Stimulated activated CD4-positive, alpha-beta T cell treated with anti-CD3 and anti-CD28 coated beads, Interleukin-12 subunit alpha, Interleukin-12 subunit beta, amount 100 ng/mL, for 4 hours (primary cell): Measurements from ENCODE around the gene EFEMP1.

ENCODE experiments used
- DNase-seq: peaks from one replicate; pipeline ENCODE4 v3.0.0-alpha.2; 2020

Gene EFEMP1

DNA sequence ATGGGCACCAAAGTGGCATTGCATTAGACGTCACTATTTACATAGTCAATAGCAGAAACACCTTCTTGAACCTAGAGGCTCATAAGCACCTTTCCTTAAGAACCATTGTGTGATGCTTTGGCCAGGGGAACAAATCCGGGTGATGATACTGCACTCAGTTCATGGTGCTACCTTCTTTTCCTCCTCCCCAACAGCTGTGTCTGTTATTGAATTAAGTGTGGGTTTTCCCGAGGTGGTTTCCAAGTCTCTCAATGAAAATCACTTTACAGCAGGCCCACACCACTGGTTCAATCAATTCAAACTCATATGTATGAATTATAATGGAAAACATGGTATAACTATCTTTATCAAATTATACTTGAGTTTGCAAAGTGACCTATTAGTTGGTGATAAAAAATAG is 9.3 kb upstream of the EFEMP1 start:
- no peak for DNase-seq

DNA sequence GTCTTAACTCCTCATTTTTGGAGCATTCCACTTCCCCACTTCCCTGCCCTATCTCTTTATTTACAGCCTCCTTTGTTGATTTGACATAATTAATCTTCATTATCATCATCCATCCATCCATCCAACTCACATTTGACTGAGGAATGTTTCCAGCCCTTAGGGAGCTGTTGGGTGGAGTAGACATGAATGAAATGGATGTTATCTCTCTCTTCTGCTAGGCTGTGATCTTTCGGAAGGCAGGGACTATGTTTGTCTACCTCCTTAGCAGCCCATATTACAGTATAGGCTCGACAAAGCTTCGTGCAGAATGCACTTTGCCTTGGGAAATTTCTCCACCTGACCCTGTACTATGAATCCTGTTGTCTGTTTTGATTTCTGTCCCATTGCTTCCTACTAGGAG is 7.7 kb upstream of the EFEMP1 start:
- no peak for DNase-seq

- DNase-seq, result no peak
Measured at GRCh38 chr2:55929476-55929875, 5.9 kb upstream of the EFEMP1 start.

- DNase-seq, result no peak
Measured at GRCh38 chr2:55926974-55927373, 3.4 kb upstream of the EFEMP1 start.

DNA sequence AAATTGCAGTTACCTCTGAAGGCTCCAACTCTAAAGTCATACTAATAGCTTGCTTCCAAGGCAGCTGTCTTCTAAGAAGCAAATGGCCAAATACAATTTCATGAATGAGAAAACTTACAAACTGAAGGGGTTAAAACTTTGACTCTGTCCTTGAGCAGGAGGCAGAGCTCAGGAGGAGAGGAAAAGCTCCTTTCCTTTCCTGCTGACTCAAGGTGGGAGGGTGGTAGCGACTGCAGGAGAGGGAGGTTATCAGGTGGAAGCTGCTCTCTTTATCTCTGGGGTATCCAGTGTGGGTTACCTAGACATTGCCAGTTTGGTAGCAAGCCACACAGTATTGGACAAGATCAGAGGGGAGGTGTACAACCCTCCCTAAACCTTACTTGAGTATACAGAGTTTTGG is 2.7 kb upstream of the EFEMP1 start:
- no peak for DNase-seq

GRCh38 chr2:55923982-55924321 is 370 bp upstream of the EFEMP1 start:
- no peak for DNase-seq

- DNase-seq, result no peak
Measured at GRCh38 chr2:55922291-55922907, 1.2 kb downstream of the EFEMP1 start.

- DNase-seq, result no peak
Measured at GRCh38 chr2:55919574-55919973, 4.0 kb downstream of the EFEMP1 start.

DNA sequence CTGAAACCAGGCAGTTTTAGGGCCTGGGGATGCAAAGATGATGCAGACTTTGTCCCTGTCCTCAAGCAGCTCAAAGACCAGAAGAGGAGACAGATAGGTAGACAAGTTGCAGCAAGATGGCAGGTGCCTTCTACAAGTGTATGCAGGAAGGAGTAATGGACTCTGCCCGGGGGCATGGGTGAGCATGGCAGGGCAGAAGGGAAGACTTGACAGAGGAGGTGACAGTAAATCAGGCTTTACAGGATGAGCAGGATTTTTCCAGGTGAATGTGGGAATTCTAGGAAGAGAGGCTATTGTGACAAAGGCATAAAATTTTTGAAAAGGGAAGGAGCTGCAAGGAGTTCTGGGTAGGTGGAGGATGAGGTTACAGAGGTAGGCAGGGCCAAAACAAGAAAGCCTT is 4.7 kb downstream of the EFEMP1 start:
- DNase-seq, result no peak

GRCh38 chr2:55917713-55918390 is 5.7 kb downstream of the EFEMP1 start:
- no peak for DNase-seq

GRCh38 chr2:55917117-55917516 is 6.5 kb downstream of the EFEMP1 start:
- DNase-seq, result no peak

DNA sequence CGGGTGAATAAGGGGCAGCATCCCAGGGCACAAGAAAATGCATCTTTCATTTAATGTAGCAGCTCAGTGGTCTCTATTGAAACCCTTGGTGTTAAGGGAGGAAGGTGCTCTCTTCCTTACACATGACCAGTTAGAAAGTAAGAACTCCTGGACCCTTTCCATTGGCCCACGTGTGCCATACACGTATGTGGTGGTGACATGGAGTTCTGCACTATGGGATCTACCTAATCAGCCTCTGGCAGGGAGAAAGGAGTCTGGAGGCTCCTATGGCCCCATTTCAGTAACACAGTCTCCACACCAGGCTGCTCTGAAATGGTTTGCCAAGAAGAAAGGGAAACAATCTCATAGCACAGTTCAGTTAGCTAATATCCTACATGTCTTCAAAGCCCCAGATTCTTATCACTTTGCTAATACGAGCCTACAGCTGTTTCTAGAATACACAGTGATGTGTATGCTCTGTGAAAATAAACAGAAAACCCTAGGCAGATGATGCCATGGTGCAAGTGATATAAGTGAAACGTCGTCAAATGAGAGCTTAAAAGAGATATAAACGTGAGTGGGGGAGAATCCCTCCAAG is 7.0 kb downstream of the EFEMP1 start:
- no peak for DNase-seq

DNA sequence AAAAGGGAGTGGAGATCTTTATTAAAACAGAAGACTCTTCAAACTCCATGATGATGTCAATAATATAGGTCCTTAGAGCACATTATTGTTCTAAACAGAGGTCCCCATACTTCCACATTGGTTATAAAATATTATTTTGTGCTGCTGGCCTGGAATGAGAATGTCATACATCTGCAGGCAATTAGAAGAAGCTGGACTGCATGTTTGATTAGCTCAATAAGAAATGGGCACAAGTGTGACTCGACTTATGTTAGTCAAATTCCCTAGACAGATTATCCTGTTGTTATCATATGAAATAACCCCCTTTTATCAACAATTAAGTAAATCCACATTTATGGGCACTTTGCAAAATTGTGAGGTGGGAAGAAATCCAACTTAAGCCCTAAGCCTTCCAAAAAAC is 8.8 kb downstream of the EFEMP1 start:
- no peak for DNase-seq

- no peak for DNase-seq
Measured at GRCh38 chr2:55912926-55913325, 10.7 kb downstream of the EFEMP1 start.

DNA sequence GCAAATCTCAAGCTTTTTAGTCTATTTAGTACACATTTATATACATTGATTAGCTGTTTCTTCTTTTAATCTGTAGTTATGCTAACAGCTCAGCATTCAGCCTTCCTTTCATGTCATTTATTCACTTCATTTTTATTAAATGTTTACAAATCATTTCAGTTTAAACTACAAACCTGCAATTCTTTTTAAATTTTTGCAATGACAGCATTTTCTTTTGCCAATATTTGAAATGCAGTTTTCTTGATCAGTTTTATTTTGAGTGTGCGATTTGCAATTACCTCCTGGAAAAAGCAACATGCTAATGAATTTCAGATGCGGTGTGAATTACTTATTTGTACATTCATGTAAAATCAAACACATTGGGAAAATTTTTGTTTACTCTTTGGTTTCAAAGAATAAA is 13.5 kb downstream of the EFEMP1 start:
- no peak for DNase-seq

- no peak for DNase-seq
Measured at GRCh38 chr2:55907686-55908085, 15.9 kb downstream of the EFEMP1 start.

DNA sequence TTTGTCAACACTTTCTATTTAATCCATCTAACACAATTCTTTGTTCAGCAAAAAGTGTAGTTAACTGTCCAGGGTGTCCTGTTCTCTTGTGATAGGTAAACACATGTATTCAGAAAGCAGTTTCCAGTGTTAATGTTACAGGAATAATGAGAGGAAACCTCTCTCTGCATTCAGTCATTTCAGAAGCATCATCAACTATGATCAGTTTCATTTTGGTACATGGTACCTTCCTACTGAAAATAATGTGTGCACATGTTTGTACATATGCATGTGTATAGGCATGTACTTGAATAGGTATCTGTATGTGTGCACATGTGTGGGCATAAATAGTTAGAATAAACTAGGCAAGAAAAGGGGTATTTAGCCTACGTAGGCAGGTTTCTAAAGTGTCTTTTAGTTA is 16.6 kb downstream of the EFEMP1 start:
- no peak for DNase-seq

- no peak for DNase-seq
Measured at GRCh38 chr2:55903727-55904126, 19.9 kb downstream of the EFEMP1 start.

- no peak for DNase-seq
Measured at GRCh38 chr2:55902971-55903370, 20.6 kb downstream of the EFEMP1 start.

- DNase-seq, result no peak
Measured at GRCh38 chr2:55902429-55902828, 21.2 kb downstream of the EFEMP1 start.

- no peak for DNase-seq
Measured at GRCh38 chr2:55901941-55902340, 21.6 kb downstream of the EFEMP1 start.

DNA sequence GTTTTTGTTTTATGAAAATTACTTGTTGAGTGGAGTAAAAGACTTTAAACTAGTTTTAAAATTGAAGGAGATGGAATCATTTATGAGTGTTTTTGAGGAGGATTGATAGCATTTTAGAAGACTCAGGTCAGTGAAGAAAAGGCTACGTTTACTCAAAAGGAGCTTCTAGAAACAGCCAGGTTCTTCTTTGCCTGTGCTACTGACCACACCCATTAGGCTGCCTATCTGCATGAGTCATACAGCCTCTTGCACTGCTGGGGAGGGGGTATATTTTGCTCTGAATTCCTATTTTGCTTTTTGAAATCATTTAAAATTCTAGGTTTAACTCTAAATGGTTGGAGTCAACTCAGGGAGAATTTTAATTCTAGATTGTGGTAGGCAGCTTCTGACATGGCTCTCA is 22.3 kb downstream of the EFEMP1 start:
- no peak for DNase-seq

DNA sequence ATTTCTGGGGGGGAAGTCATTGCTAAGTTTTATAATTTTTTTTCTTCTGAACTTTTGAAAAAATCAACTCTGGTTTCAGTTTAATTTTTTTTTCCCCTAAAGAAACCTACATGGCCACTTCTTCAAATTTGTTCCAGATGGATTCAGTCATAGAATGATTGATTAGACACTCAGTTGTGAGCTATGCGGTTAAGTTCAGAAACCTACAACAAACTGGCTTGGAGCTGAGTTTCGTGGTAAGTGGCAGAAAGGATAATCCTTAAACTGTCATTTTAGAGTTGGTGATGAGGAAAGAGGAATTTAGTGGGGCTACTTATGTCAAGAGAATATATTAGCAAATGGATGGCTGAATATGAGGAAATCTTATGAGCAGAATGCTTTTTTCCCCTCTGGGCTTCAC is 23.7 kb downstream of the EFEMP1 start:
- DNase-seq, result no peak

- DNase-seq, result no peak
Measured at GRCh38 chr2:55898386-55899040, 25.1 kb downstream of the EFEMP1 start.
